Neural progenitor cell (in vitro differentiated cells): ENCODE results near the gene ADAMTS12. TPM values are rescaled to one million over a fixed set of nuclear protein-coding genes. Genes with fewer than 3 reads are reported as not detected.

ENCODE experiments used
- DNase-seq: peaks from one replicate; pipeline ENCODE4 v3.0.0-alpha.2; 2016; ENCODE audit warnings: low spot score
- H2AFZ ChIP-seq: fragments of 200-600 bp; sonication (generic); replicated peaks from 2 replicates; pipeline ENCODE4 v1.6.1; 2016; ENCODE audit warnings: antibody characterized with exemption
- H3F3A ChIP-seq: fragments of 200-600 bp; sonication (generic); 2 replicates; pipeline ENCODE4 v1.6.1; 2016; ENCODE audit warnings: antibody characterized with exemption, low read depth
- H3K27ac ChIP-seq: fragments of 200-600 bp; sonication (generic); 2 replicates; pipeline ENCODE4 v1.5.1; 2016; ENCODE audit warnings: mild to moderate bottlenecking
- H3K27me3 ChIP-seq: fragments of 200-600 bp; sonication (generic); 2 replicates; pipeline ENCODE4 v1.6.1; 2016; ENCODE audit warnings: mild to moderate bottlenecking, moderate library complexity
- H3K36me3 ChIP-seq: fragments of 200-600 bp; sonication (generic); 2 replicates; pipeline ENCODE4 v1.5.1; 2016
- H3K4me1 ChIP-seq: fragments of 200-600 bp; sonication (generic); 2 replicates; pipeline ENCODE4 v1.6.1; 2016; ENCODE audit warnings: mixed run types
- H3K4me2 ChIP-seq: fragments of 200-600 bp; sonication (generic); 2 replicates; pipeline ENCODE4 v1.6.1; 2016
- H3K4me3 ChIP-seq: fragments of 200-600 bp; sonication (generic); 2 replicates; pipeline ENCODE4 v1.5.1; 2016
- H3K79me2 ChIP-seq: fragments of 200-600 bp; sonication (generic); 2 replicates; pipeline ENCODE4 v1.6.1; 2016; ENCODE audit warnings: low read depth
- H3K9ac ChIP-seq: fragments of 200-600 bp; sonication (generic); 2 replicates; pipeline ENCODE4 v1.6.1; 2016
- H3K9me3 ChIP-seq: fragments of 200-600 bp; sonication (generic); 2 replicates; pipeline ENCODE4 v1.5.1; 2016; ENCODE audit warnings: low read depth
- H4K20me1 ChIP-seq: fragments of 200-600 bp; sonication (generic); 2 replicates; pipeline ENCODE4 v1.6.1; 2016; ENCODE audit warnings: low read depth
- H3K27ac Mint-ChIP-seq: 3 replicates; pipeline ENCODE4 v1.8.0; 2021; ENCODE audit warnings: mixed read lengths
- H3K27me3 Mint-ChIP-seq: 2 replicates; pipeline ENCODE4 v1.8.0; 2022; ENCODE audit warnings: low read depth, mild to moderate bottlenecking, inconsistent platforms, moderate library complexity, mixed read lengths; ENCODE audit not compliant: insufficient read depth
- H3K36me3 Mint-ChIP-seq: 3 replicates; pipeline ENCODE4 v1.8.0; 2021; ENCODE audit warnings: mixed read lengths
- H3K4me1 Mint-ChIP-seq: 3 replicates; pipeline ENCODE4 v1.8.0; 2021; ENCODE audit warnings: mixed read lengths
- H3K4me3 Mint-ChIP-seq: 3 replicates; pipeline ENCODE4 v1.8.0; 2021; ENCODE audit warnings: mild to moderate bottlenecking, moderate library complexity, mixed read lengths
- H3K9me3 Mint-ChIP-seq: 3 replicates; pipeline ENCODE4 v1.8.0; 2020; ENCODE audit warnings: mixed read lengths
- CTCF ChIP-seq: fragments of 200-600 bp; sonication (generic); IDR thresholded peaks from 2 replicates; pipeline ENCODE4 v1.5.1; 2017; ENCODE audit warnings: antibody characterized with exemption, mild to moderate bottlenecking
- EZH2 ChIP-seq: fragments of 200-600 bp; sonication (generic); IDR thresholded peaks from 2 replicates; pipeline ENCODE4 v1.6.1; 2017; ENCODE audit warnings: antibody characterized with exemption, mild to moderate bottlenecking, moderate library complexity
- EZH2phosphoT487 ChIP-seq: fragments of 200-600 bp; sonication (generic); IDR thresholded peaks from 2 replicates; pipeline ENCODE4 v1.6.1; 2017; ENCODE audit warnings: antibody characterized with exemption
- total RNA-seq: library from RNA; depleted of rRNA; stranded (reverse); fragments of >200 nt; gene quantifications from 2 replicates; pipeline ENCODE4 v1.2.3, GENCODE V29; 2015; ENCODE audit warnings: low replicate concordance

ADAMTS12 gene
- total RNA-seq, 1 donor from 2014 or later = 15.6 TPM

GRCh38 chr5:33929925-33930690 lies 38.3 kb upstream of the ADAMTS12 start:
- Histone ChIP-seq H3K79me2 (no peaks in the 10 kb centered on the region), H4K20me1 (peaks cover 3% of the 10 kb centered on the region), H3K27me3 (peaks cover under 1% of the 10 kb centered on the region), H3K4me2 (no peak overlapping the region), H2AFZ (no peak overlapping the region), H3K4me1 (peaks cover 4% of the 10 kb centered on the region), H3K36me3 (no peaks in the 10 kb centered on the region), H3K27ac (no peak overlapping the region), H3K9ac (no peak overlapping the region), H3F3A (no peaks in the 10 kb centered on the region), H3K9me3 (no peaks in the 10 kb centered on the region), H3K4me3 (no peak overlapping the region)
- H3K27ac Mint-ChIP-seq = no peak overlapping the region
- H3K4me1 Mint-ChIP-seq = peaks cover 12% of the 10 kb centered on the region
- TF ChIP-seq CTCF (no peak), EZH2 (no peak), EZH2phosphoT487 (no peak)
- DNase-seq = no peak
- peaks cover 14% of the 10 kb centered on the region for H3K27me3 Mint-ChIP-seq
- no peaks in the 10 kb centered on the region for H3K36me3 Mint-ChIP-seq
- H3K9me3 Mint-ChIP-seq = no peaks in the 10 kb centered on the region
- no peak overlapping the region for H3K4me3 Mint-ChIP-seq

- Histone ChIP-seq H3K9ac (no peak overlapping the region), H3F3A (no peaks in the 10 kb centered on the region), H3K4me3 (no peak overlapping the region), H3K27ac (no peak overlapping the region), H3K27me3 (no peaks in the 10 kb centered on the region), H3K4me1 (peaks cover 4% of the 10 kb centered on the region), H3K9me3 (no peaks in the 10 kb centered on the region), H3K4me2 (no peak overlapping the region), H4K20me1 (no peaks in the 10 kb centered on the region), H3K79me2 (no peaks in the 10 kb centered on the region), H3K36me3 (no peaks in the 10 kb centered on the region), H2AFZ (no peak overlapping the region)
- no peaks in the 10 kb centered on the region for H3K9me3 Mint-ChIP-seq
- H3K4me3 Mint-ChIP-seq = no peak overlapping the region
- H3K36me3 Mint-ChIP-seq = no peaks in the 10 kb centered on the region
- TF ChIP-seq EZH2 (no peak), EZH2phosphoT487 (no peak), CTCF (no peak)
- H3K27me3 Mint-ChIP-seq = peaks cover 15% of the 10 kb centered on the region
- no peak overlapping the region for H3K27ac Mint-ChIP-seq
- peaks cover 12% of the 10 kb centered on the region for H3K4me1 Mint-ChIP-seq
- DNase-seq = no peak
Observed at GRCh38 chr5:33928283-33928682, 36.5 kb upstream of the ADAMTS12 start.

GRCh38 chr5:33927685-33928084 lies 35.9 kb upstream of the ADAMTS12 start:
- H2AFZ ChIP-seq = no peak overlapping the region
- DNase-seq = no peak
- H3K4me1 ChIP-seq = peaks cover 4% of the 10 kb centered on the region
- H3K4me3 ChIP-seq = no peak overlapping the region
- no peaks in the 10 kb centered on the region for H3F3A ChIP-seq
- no peak overlapping the region for H3K27ac Mint-ChIP-seq
- no peaks in the 10 kb centered on the region for H3K9me3 Mint-ChIP-seq
- H3K4me3 Mint-ChIP-seq = no peak overlapping the region
- H3K27me3 ChIP-seq = no peaks in the 10 kb centered on the region
- TF ChIP-seq EZH2phosphoT487 (no peak), EZH2 (no peak), CTCF (no peak)
- no peaks in the 10 kb centered on the region for H4K20me1 ChIP-seq
- no peaks in the 10 kb centered on the region for H3K9me3 ChIP-seq
- H3K27me3 Mint-ChIP-seq = peaks cover 17% of the 10 kb centered on the region
- H3K79me2 ChIP-seq = no peaks in the 10 kb centered on the region
- H3K36me3 Mint-ChIP-seq = no peaks in the 10 kb centered on the region
- H3K4me2 ChIP-seq = no peak overlapping the region
- no peak overlapping the region for H3K27ac ChIP-seq
- H3K9ac ChIP-seq = no peak overlapping the region
- peaks cover 12% of the 10 kb centered on the region for H3K4me1 Mint-ChIP-seq
- H3K36me3 ChIP-seq = no peaks in the 10 kb centered on the region
